Small intestine (tissue), 7 donors: ENCODE measurements around the gene PTPN20. TPM values are rescaled to one million over a fixed set of nuclear protein-coding genes. Genes with fewer than 3 reads are reported as not detected.
A peak's percentile ranks its signal among the peaks of the same experiment; 100 is the strongest.

Experiments
- DNase-seq, 2 donors: peaks; one replicate each; pipeline versions ENCODE4 v3.0.0 to v3.0.0-alpha.2; 2013
- FAIRE-seq: peaks from 2 replicates; lab custom pipeline; 2012; peaks lifted over from hg19 to GRCh38; lab: Jason Lieb, UNC
- H3K27ac ChIP-seq, 3 donors: one replicate each; pipeline ENCODE4 v1.5.1; 2013; ENCODE audit warnings: low read length in 2 of 3, mild to moderate bottlenecking in 2 of 3, control low read depth in 1 of 3, inconsistent platforms in 1 of 3, low read depth in 1 of 3, moderate library complexity in 1 of 3
- H3K27me3 ChIP-seq, 3 donors: one replicate each; pipeline ENCODE4 v1.6.1; 2013; ENCODE audit warnings: low read length in 3 of 3, inconsistent platforms in 1 of 3; ENCODE audit not compliant: control insufficient read depth in 3 of 3, insufficient read depth in 3 of 3
- H3K36me3 ChIP-seq, 3 donors: one replicate each; pipeline ENCODE4 v1.6.1; 2013; ENCODE audit warnings: low read length in 3 of 3, inconsistent platforms in 1 of 3, low read depth in 1 of 3, mild to moderate bottlenecking in 1 of 3, moderate library complexity in 1 of 3; ENCODE audit not compliant: control insufficient read depth in 3 of 3, insufficient read depth in 2 of 3
- H3K4me1 ChIP-seq, 3 donors: one replicate each; pipeline ENCODE4 v1.6.1; 2013; ENCODE audit warnings: low read length in 2 of 3, inconsistent platforms in 1 of 3, low read depth in 1 of 3, mild to moderate bottlenecking in 1 of 3, moderate library complexity in 1 of 3; ENCODE audit not compliant: control insufficient read depth in 3 of 3, insufficient read depth in 2 of 3
- H3K4me3 ChIP-seq, 3 donors: one replicate each; pipeline ENCODE4 v1.5.1; 2013; ENCODE audit warnings: low read length in 3 of 3, control low read depth in 1 of 3, inconsistent platforms in 1 of 3, low read depth in 1 of 3, mild to moderate bottlenecking in 1 of 3, moderate library complexity in 1 of 3
- H3K9me3 ChIP-seq, 2 donors: one replicate each; pipeline ENCODE4 v1.6.1; 2013; ENCODE audit warnings: low read depth in 1 of 2, low read length in 1 of 2; ENCODE audit not compliant: control insufficient read depth in 2 of 2, insufficient read depth in 1 of 2
- WGBS, 3 donors: extraction: QIAGEN DNeasy Blood & Tissue Kit; methylation state at CpG; one replicate each; pipeline ENCODE4 v1.1.7; 2013; 5-methylcytosine and 5-hydroxymethylcytosine counted together
- polyA plus RNA-seq, 4 donors: library from polyadenylated mRNA; stranded (reverse) in 3 of 4; unstranded in 1 of 4; fragments of 200-250 nt in 3 of 4; fragments of 120-200 nt in 1 of 4; gene quantifications; one replicate each; pipeline versions ENCODE4 v1.2.1 to v1.2.3, GENCODE V29; 2013
- donor health status: healthy with polysubstance abuse.
- donor health status: control.
- donor health status: control.
- donor health status: Bipolar disorder and iron deficiency.
- donor health status: healthy.

PTPN20 gene
- polyA plus RNA-seq, 4 donors: 0.45 to 0.81 (median 0.74) TPM

- Histone ChIP-seq H3K4me1 (no peaks in the 10 kb centered on the region), H3K36me3 (no peaks in the 10 kb centered on the region), H3K27ac (no peak overlapping the region), H3K27me3 (no peaks in the 10 kb centered on the region), H3K4me3 (no peak overlapping the region), H3K9me3 (no peaks in the 10 kb centered on the region)
- WGBS, 3 donors: 83 to 87% (median 85%) methylated on average over 6 of the region's 6 CpGs
- no peak for DNase-seq
- FAIRE-seq: no peak
Observed at GRCh38 chr10:47021850-47022249, 110.6 kb downstream of the PTPN20 start.

- FAIRE-seq (no peak), DNase-seq (no peak)
- no peaks in the 10 kb centered on the region for H3K36me3 ChIP-seq
- no peaks in the 10 kb centered on the region for H3K4me1 ChIP-seq
- H3K9me3 ChIP-seq: no peaks in the 10 kb centered on the region
- 66 to 79% (median 76%) methylated on average over 16 of the region's 16 CpGs for WGBS, 3 donors
- H3K4me3 ChIP-seq: no peak overlapping the region
- no peak overlapping the region for H3K27ac ChIP-seq
- H3K27me3 ChIP-seq: no peaks in the 10 kb centered on the region
Observed at GRCh38 chr10:47022311-47023131, 111.3 kb downstream of the PTPN20 start.

GRCh38 chr10:47023237-47024045, 112.2 kb downstream of the PTPN20 start:
- H3K27ac ChIP-seq: no peak overlapping the region
- H3K36me3 ChIP-seq: no peaks in the 10 kb centered on the region
- no peaks in the 10 kb centered on the region for H3K27me3 ChIP-seq
- DNase-seq (no peak), FAIRE-seq (no peak)
- 62 to 67% (median 67%) methylated on average over 17 of the region's 17 CpGs for WGBS, 3 donors
- H3K4me1 ChIP-seq: no peaks in the 10 kb centered on the region
- no peak overlapping the region for H3K4me3 ChIP-seq
- no peaks in the 10 kb centered on the region for H3K9me3 ChIP-seq

GRCh38 chr10:47024046-47024322, 112.8 kb downstream of the PTPN20 start:
- WGBS, 3 donors: 44 to 72% (median 50%) methylated on average over 1 of the region's 1 CpG
- H3K9me3 ChIP-seq: no peaks in the 10 kb centered on the region
- H3K27ac ChIP-seq: no peak overlapping the region
- no peak overlapping the region for H3K4me3 ChIP-seq
- no peaks in the 10 kb centered on the region for H3K27me3 ChIP-seq
- no peak for FAIRE-seq
- no peak for DNase-seq
- H3K36me3 ChIP-seq: no peaks in the 10 kb centered on the region
- no peaks in the 10 kb centered on the region for H3K4me1 ChIP-seq

- Histone ChIP-seq H3K4me1 (no peaks in the 10 kb centered on the region), H3K9me3 (no peaks in the 10 kb centered on the region), H3K27ac (no peak overlapping the region), H3K36me3 (no peaks in the 10 kb centered on the region), H3K4me3 (no peak overlapping the region), H3K27me3 (no peaks in the 10 kb centered on the region)
- WGBS, 3 donors: 19 to 25% (median 21%) methylated on average over 9 of the region's 9 CpGs
- DNase-seq: peak; percentile 64 to 79
- FAIRE-seq: no peak
Observed at GRCh38 chr10:47024399-47025252, 113.4 kb downstream of the PTPN20 start.

DNA sequence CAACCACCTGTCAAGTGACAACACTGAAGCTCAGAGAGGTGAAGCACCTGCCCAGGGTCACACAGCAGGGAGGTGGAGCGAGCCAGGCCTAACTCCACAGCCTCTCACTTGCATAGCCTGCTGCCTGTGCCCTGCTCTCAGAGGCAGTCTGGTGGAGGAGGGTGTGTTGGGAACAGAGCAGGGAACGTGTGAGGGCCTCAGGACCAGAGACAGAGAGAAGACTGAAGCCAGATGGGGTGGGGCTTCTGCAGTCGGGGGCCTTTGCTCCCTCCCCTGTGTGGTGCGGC, 114.0 kb downstream of the PTPN20 start:
- FAIRE-seq (no peak), DNase-seq (no peak)
- 64 to 75% (median 72%) methylated on average over 3 to 4 of the region's 4 CpGs for WGBS, 3 donors
- H3K4me1 ChIP-seq: no peaks in the 10 kb centered on the region
- H3K9me3 ChIP-seq: no peaks in the 10 kb centered on the region
- H3K27ac ChIP-seq: no peak overlapping the region
- H3K36me3 ChIP-seq: no peaks in the 10 kb centered on the region
- H3K4me3 ChIP-seq: no peak overlapping the region
- H3K27me3 ChIP-seq: no peaks in the 10 kb centered on the region

DNA sequence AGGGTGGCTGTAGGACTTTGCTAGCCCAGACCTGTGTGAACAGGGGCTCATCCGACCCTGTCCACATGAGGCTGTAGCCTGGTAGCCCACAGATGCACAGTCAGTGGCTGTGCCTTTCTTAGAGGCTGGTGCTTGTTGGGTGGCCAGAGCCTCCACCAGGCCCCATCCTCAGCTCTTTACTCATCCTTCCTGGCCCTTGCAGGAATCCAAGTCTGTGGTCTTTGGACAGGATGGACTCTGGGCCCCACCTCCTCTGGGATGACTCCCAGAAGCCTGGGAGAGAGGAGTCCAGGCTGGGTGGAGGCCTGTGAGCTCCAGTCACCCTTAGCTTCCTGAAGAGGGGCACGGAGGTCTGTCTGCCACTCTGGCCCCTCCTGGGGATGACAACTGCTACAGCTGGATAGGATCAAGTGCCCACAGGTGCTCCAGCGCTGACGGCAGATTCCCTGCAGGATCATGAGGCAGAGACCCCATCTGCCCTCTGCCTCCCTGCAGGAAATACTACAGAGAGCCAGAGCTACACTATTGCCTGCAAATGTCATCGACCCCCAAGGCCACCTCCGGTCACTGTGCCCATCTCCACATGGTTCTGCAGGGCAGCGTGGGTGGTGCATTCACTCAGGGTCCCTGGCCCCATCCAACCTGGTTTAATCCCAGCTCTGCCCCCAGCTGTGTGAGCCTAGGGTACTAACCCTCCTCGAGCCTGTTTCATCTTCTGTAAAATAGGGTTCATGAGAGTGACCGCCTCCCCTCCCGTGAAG, 114.5 kb downstream of the PTPN20 start:
- H3K27ac ChIP-seq: no peak overlapping the region
- H3K27me3 ChIP-seq: no peaks in the 10 kb centered on the region
- H3K4me3 ChIP-seq: no peak overlapping the region
- no peaks in the 10 kb centered on the region for H3K9me3 ChIP-seq
- WGBS, 3 donors: 73 to 80% (median 77%) methylated on average over 10 of the region's 10 CpGs
- H3K36me3 ChIP-seq: no peaks in the 10 kb centered on the region
- FAIRE-seq (no peak), DNase-seq (peak in 1 of 2 donors; percentile 24)
- H3K4me1 ChIP-seq: no peaks in the 10 kb centered on the region
